Measurements from ENCODE around the gene TAS2R7. TPM values are rescaled to one million over a fixed set of nuclear protein-coding genes. Genes with fewer than 3 reads are reported as not detected.

TAS2R7 gene
- total and polyA plus RNA-seq, 10 donors: not detected

DNA sequence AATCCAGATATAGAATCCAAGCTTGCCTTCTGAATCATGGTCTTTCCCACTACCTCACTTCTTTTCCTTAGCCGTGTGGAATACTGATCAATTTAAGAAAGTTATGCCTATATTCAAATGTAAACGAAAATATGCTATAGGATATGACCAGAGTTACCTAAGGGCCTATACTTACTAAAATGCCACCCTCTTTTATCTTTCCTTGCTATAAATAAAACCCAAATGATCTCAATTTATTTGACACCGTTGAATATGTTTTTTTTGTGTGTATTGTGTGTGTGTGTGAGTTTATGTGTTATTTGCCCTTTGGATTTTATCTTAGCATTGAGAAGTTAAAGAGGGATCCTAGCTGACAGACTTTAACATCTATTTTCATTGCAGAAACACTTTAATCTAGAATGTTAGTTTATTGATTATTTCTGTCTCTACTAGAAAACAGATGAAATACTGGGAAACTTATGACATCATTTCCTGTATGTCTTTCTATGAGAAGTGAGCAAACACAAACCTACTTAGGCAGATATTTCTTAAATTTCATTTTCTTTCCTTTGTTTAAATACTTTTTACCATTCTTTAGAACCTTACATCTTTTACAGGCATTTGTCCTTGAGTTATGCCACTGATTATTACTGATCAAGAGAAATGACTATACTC is 9.6 kb upstream of the TAS2R7 start:
- no peak for DNase-seq
- H3K27ac ChIP-seq: no peak overlapping the region
- no peak for TF ChIP-seq POLR2AphosphoS5 (IDR thresholded peaks at IDR 0.05)
- TF ChIP-seq POLR2A (IDR thresholded peaks at IDR 0.05): no peak
- TF ChIP-seq, protein P1, sequence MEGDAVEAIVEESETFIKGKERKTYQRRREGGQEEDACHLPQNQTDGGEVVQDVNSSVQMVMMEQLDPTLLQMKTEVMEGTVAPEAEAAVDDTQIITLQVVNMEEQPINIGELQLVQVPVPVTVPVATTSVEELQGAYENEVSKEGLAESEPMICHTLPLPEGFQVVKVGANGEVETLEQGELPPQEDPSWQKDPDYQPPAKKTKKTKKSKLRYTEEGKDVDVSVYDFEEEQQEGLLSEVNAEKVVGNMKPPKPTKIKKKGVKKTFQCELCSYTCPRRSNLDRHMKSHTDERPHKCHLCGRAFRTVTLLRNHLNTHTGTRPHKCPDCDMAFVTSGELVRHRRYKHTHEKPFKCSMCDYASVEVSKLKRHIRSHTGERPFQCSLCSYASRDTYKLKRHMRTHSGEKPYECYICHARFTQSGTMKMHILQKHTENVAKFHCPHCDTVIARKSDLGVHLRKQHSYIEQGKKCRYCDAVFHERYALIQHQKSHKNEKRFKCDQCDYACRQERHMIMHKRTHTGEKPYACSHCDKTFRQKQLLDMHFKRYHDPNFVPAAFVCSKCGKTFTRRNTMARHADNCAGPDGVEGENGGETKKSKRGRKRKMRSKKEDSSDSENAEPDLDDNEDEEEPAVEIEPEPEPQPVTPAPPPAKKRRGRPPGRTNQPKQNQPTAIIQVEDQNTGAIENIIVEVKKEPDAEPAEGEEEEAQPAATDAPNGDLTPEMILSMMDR (IDR thresholded peaks at IDR 0.05 in 8 of 11, conservative IDR thresholded peaks at IDR 0.05 in 3 of 11): no peak
- 77 to 90% (median 83%) methylated on average over 3 of the region's 3 CpGs for WGBS, 5 donors
- peaks cover 0 to 10% (median 0%) of the 10 kb centered on the region in 7 donors for H3K27me3 ChIP-seq (replicated peaks in 1 of 7)
- H3K4me1 ChIP-seq: no peaks in the 10 kb centered on the region
- intact Hi-C loops (cut with DNase I; ENCODE audit: low total_unique reads): no loop called here
- no peaks in the 10 kb centered on the region for H3K36me3 ChIP-seq
- H3K4me3 ChIP-seq: no peak overlapping the region
- peaks cover 0 to 3% (median 0%) of the 10 kb centered on the region in 8 donors for H3K9me3 ChIP-seq

DNA sequence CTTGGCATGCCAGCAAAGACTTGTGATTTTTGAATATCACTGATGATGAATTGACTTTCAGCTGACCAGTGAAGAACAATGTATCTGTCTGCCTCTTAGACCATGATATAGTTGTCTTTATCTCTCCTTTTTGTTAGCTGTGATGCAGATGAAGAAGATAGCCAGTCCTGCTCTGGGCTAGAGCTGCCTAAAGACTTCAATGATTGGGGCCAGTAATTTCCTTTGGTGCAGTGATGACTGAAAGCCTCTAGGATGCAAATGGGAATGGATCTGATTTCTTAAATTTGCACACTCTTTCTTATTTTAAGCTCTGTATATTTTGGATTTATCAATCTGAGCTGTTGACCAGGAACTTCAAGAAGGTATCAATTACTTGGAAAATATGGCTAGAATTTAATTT is 7.6 kb upstream of the TAS2R7 start, which contains the start of gene TAS2R9:
TSS of gene TAS2R9 (minus strand) at position 101 of the 400 bp plus-strand sequence. CDS start at position 8, 93 bp downstream.
- Histone ChIP-seq H3K27ac (no peak within 1 kb of the TSS), H3K36me3 (no peaks in the 10 kb centered on the region), H3K4me3 (no peak within 1 kb of the TSS), H3K9me3 (no peaks in the 10 kb centered on the region), H3K4me1 (no peaks in the 10 kb centered on the region), H3K27me3 (replicated peaks in 1 of 7) (peaks cover 0 to 10% (median 0%) of the 10 kb centered on the region in 7 donors)
- intact Hi-C loops (cut with DNase I; ENCODE audit: low total_unique reads): no loop called here
- TF ChIP-seq, protein P1 (IDR thresholded peaks at IDR 0.05 in 8 of 11, conservative IDR thresholded peaks at IDR 0.05 in 3 of 11): no peak
- no peak for TF ChIP-seq POLR2AphosphoS5 (IDR thresholded peaks at IDR 0.05)
- no peak for TF ChIP-seq POLR2A (IDR thresholded peaks at IDR 0.05)
- no peak for DNase-seq

DNA sequence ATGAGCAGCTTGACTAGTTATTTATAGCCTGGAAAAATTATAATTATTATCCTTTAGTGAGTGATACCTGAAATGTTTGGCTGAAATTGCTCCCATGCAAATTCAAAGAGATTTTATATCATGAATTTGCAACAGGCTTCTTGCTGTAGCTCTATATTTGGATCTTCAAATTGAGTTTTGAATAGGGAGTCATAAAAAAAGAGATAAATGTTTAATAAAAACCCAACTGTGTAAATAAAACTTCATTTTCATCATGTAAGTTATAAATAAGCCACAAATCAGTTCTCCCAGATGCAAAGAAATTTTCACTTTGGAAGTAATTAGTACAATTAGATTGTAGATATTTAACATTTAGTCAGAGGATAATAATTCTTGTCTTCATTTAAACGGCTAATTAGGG is 4.8 kb upstream of the TAS2R7 start, which contains the start of gene TAS2R8:
TSS of gene TAS2R8 (minus strand) at position 101 of the 400 bp plus-strand sequence. CDS start 306 bp downstream, outside the sequence.
- H3K4me3 ChIP-seq: no peak within 1 kb of the TSS
- intact Hi-C loops (cut with DNase I; ENCODE audit: low total_unique reads): no loop called here
- no peak within 1 kb of the TSS for H3K27ac ChIP-seq
- no peak for DNase-seq
- H3K27me3 ChIP-seq (replicated peaks in 1 of 7): peaks cover 0 to 15% (median 0%) of the 10 kb centered on the region in 7 donors
- WGBS, 5 donors: 69 to 89% (median 75%) methylated on average over 1 of the region's 1 CpG
- H3K36me3 ChIP-seq: no peaks in the 10 kb centered on the region
- H3K4me1 ChIP-seq: no peaks in the 10 kb centered on the region
- H3K9me3 ChIP-seq: no peaks in the 10 kb centered on the region
- TF ChIP-seq POLR2A (IDR thresholded peaks at IDR 0.05) (no peak), POLR2AphosphoS5 (IDR thresholded peaks at IDR 0.05) (no peak)
- TF ChIP-seq, protein P1 (IDR thresholded peaks at IDR 0.05 in 8 of 11, conservative IDR thresholded peaks at IDR 0.05 in 3 of 11): no peak

DNA sequence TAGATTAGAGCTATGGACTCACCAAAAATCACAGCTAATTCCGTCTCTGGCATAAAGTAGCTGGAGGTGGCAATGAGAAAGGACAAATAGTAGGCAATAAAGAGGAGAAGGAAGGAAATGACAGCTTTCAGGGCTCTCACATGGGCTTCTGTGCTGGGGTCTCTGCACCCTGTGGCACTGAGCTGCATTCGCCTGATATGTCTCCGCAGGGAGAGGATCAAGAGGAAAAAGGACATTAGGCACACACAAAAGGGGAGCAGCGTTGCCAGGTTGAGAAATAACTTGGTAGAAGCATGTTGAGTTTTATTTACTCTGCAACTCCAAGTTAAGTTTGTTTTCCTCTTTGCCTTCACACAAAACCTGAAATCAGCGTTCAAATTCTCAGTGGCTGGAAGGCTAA is 686 bp downstream of the TAS2R7 start:
- TF ChIP-seq, protein P1 (IDR thresholded peaks at IDR 0.05 in 8 of 11, conservative IDR thresholded peaks at IDR 0.05 in 3 of 11): no peak
- TF ChIP-seq POLR2A (IDR thresholded peaks at IDR 0.05) (no peak), POLR2AphosphoS5 (IDR thresholded peaks at IDR 0.05) (no peak)
- peaks cover 0 to 8% (median 0%) of the 10 kb centered on the region in 7 donors for H3K27me3 ChIP-seq (replicated peaks in 1 of 7)
- no peaks in the 10 kb centered on the region for H3K4me1 ChIP-seq
- WGBS, 5 donors: 72 to 85% (median 79%) methylated on average over 5 of the region's 5 CpGs
- H3K27ac ChIP-seq: no peak overlapping the region
- no peaks in the 10 kb centered on the region for H3K9me3 ChIP-seq
- intact Hi-C loops (cut with DNase I; ENCODE audit: low total_unique reads): no loop called here
- no peak overlapping the region for H3K4me3 ChIP-seq
- no peaks in the 10 kb centered on the region for H3K36me3 ChIP-seq
- no peak for DNase-seq
